ENCODE results near the gene ATP5PD. TPM values are rescaled to one million over a fixed set of nuclear protein-coding genes. Genes with fewer than 3 reads are reported as not detected.
"Not testable (repeated sequence)": the region's sequence is repeated elsewhere in the genome, so short reads cannot be mapped to it uniquely, and the experiment has no call there.

ATP5PD gene
- total RNA-seq, 4 donors from 2014 or later = 167 to 312 (median 272) TPM

DNA sequence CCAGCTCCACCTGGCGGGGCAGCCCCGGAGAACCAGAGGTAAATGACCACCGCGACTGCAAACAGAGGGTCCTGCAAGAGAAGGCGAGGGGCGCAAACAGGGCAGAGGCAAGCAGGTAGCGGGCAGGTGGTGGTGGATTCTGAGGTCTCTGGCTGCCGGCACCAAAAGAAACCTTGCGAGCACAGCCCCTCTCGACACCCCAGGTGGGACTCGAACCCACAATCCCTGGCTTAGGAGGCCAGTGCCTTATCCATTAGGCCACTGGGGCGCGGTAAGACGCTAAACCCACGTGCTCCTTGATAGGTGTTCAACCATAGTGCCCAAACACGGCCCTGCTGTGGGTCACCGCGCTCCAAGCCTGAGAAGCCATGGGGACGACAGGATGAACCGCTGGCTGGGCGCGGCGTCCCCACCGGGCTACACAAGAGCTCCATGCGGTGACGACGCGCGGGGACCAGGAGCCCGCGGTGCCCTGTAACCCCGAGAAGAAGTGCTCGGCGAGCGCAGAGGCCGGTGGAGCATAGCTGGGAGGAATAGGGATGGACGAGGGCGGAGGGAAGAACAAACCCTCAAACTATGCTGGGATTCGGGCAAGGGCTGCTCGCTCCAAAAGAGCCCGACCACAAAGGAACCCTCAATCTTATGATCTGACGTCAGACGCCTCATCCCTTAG, 12.4 kb downstream of the ATP5PD start:
- peaks cover 17% of the 10 kb centered on the region for H3K36me3 ChIP-seq
- H3K9me3 ChIP-seq = no peaks in the 10 kb centered on the region
- H3K4me1 ChIP-seq = peaks cover 46% of the 10 kb centered on the region
- WGBS = 7% methylated on average over 14 of the region's 43 CpGs
- DNase-seq (ENCODE audit: low spot score in 2 of 2) = peak; percentile 90 to 92
- TF ChIP-seq POLR2AphosphoS5 (IDR thresholded peaks at IDR 0.05) (peak in 1 of 3 donors; percentile 34), POLR2A (IDR thresholded peaks at IDR 0.05) (no peak)
- peak overlapping the region; percentile 59 for H3K4me3 ChIP-seq
- H3K27me3 ChIP-seq = no peaks in the 10 kb centered on the region
- peak overlapping the region; percentile 85 for H3K27ac ChIP-seq

DNA sequence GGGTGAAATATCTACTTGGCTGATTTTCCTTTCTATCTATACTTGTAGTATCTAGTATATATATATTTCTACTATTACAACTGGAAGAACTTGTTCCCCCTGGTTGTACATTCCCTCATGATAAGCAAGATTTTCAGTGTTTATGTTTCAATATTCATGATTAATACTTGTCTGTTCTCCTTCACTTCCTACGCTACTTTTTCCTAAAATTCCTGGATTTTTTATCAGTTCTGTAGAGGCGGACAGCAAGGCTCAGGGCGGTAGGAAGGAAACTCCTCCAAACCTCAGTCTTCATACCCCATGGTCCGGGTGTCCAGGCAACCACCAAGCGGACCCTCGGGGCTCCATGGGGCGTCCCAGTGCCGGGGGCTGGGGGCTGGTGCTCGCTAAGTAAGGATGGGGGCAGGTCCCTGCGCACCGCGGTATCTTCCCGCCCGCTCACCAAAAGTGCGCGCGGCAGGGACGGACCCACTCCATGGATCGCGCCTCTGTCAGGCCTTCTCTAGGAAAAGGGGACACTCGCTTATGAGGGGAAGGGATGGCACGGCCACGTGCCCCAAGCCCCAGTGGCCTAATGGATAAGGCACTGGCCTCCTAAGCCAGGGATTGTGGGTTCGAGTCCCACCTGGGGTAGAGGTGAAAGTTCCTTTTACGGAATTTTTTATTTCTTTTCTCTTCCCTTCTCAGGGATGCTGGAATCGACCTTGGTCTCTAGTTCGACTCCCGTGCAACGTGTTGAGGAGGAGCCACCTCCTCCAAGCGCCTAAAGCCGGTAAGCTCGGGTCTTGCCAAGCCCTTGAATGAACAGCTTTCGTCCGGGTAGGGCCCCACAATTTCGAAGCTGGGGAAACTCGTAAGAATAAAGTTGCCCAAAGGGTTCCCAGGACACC, 13.2 kb downstream of the ATP5PD start:
- H3K36me3 ChIP-seq = peaks cover 9% of the 10 kb centered on the region
- peak; percentile 95 to 96 for DNase-seq (ENCODE audit: low spot score in 2 of 2)
- H3K4me1 ChIP-seq = peaks cover 46% of the 10 kb centered on the region
- H3K4me3 ChIP-seq = peak overlapping the region; percentile 59
- TF ChIP-seq POLR2AphosphoS5 (IDR thresholded peaks at IDR 0.05) = peak in 2 of 3 donors; percentile 84 to 85
- TF ChIP-seq, protein P1, sequence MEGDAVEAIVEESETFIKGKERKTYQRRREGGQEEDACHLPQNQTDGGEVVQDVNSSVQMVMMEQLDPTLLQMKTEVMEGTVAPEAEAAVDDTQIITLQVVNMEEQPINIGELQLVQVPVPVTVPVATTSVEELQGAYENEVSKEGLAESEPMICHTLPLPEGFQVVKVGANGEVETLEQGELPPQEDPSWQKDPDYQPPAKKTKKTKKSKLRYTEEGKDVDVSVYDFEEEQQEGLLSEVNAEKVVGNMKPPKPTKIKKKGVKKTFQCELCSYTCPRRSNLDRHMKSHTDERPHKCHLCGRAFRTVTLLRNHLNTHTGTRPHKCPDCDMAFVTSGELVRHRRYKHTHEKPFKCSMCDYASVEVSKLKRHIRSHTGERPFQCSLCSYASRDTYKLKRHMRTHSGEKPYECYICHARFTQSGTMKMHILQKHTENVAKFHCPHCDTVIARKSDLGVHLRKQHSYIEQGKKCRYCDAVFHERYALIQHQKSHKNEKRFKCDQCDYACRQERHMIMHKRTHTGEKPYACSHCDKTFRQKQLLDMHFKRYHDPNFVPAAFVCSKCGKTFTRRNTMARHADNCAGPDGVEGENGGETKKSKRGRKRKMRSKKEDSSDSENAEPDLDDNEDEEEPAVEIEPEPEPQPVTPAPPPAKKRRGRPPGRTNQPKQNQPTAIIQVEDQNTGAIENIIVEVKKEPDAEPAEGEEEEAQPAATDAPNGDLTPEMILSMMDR (IDR thresholded peaks at IDR 0.05) = no peak
- no peak for TF ChIP-seq POLR2A (IDR thresholded peaks at IDR 0.05)
- H3K27me3 ChIP-seq = no peaks in the 10 kb centered on the region
- peak overlapping the region; percentile 85 for H3K27ac ChIP-seq
- no peaks in the 10 kb centered on the region for H3K9me3 ChIP-seq
- WGBS = under 1% methylated on average over 31 of the region's 36 CpGs

DNA sequence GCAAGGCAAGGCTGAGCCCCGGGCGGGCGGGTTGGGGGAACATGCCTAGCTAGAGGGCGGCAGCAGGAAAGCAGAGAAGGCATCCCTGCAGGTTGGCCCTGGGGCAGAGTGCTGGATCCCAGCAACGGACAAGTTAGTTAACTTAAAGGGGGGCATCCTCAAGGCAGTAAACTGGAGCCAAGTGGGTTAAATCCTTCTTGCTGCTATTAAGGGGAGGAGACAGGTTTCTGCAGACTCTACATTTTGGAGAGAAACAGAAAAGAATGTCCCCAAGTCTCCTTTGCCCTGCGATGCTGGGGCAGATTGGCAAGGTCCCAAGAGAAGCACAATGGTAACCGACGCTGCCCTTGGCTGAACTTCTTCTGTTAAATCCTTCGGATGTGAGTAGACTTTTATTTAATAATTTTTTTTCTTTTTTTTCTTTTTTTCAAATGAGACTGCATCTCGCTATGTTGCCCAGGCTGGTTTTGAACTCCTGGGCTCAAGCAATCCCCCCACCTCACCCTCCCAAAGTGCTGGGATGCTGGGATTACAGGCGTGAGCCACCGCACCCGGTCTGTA, 14.0 kb downstream of the ATP5PD start:
- TF ChIP-seq, protein P1 (IDR thresholded peaks at IDR 0.05) = no peak
- no peak for TF ChIP-seq EP300 (IDR thresholded peaks at IDR 0.05)
- TF ChIP-seq POLR2A (IDR thresholded peaks at IDR 0.05) = no peak
- no peak for TF ChIP-seq POLR2AphosphoS5 (IDR thresholded peaks at IDR 0.05)
- Histone ChIP-seq H3K4me1 (peaks cover 46% of the 10 kb centered on the region), H3K36me3 (peaks cover 1% of the 10 kb centered on the region), H3K27ac (peak overlapping the region; percentile 85), H3K4me3 (peak overlapping the region; percentile 59), H3K27me3 (no peaks in the 10 kb centered on the region), H3K9me3 (no peaks in the 10 kb centered on the region)
- 2% methylated on average over 13 of the region's 13 CpGs for WGBS
- DNase-seq (ENCODE audit: low spot score in 2 of 2) = no peak

DNA sequence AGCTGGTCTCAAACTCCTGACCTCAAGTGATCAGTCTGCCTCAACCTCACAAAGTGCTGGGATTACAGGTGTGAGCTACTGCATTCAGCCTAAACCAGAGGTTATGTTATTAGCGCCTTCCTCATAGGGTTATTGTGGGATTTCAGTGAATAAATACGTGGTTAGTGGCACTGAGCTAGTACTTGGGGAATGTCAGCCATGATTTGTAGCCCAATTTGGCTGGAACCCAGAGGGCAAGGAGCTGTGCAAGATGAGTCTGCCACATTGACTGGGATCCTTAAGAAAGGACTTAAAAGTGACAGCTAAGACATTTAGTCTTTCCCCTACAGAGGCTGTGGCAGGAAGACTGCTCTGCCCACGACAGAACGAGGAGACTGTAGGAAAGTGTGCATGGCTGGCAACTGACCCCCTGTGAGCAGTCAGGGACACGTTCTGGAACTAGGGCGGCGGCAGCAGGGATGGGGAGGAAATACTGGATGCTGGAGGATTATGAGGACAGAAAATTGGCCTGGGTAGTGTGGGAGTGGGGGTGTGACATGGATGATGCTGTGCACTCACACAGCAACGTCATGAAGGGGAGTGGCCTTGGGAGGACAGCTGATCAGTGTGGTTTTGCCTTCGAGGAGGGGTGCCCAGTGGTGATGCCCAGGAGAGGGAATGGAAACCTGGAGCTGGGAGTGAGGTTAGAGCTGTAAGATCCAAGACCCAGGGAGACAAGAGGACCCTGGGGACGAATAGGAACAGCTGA, 14.6 kb downstream of the ATP5PD start:
- Histone ChIP-seq H3K9me3 (no peaks in the 10 kb centered on the region), H3K4me3 (peak overlapping the region; percentile 59), H3K36me3 (no peaks in the 10 kb centered on the region), H3K27me3 (no peaks in the 10 kb centered on the region), H3K27ac (peak overlapping the region; percentile 85), H3K4me1 (peaks cover 53% of the 10 kb centered on the region)
- TF ChIP-seq POLR2AphosphoS5 (IDR thresholded peaks at IDR 0.05) (peak in 1 of 3 donors; percentile 22), POLR2A (IDR thresholded peaks at IDR 0.05) (no peak)
- peak; percentile 93 for DNase-seq (ENCODE audit: low spot score in 2 of 2)
- WGBS = 9% methylated on average over 10 of the region's 10 CpGs

GRCh38 chr17:75030161-75030560, 16.6 kb downstream of the ATP5PD start:
- Histone ChIP-seq H3K27me3 (no peaks in the 10 kb centered on the region), H3K9me3 (no peaks in the 10 kb centered on the region), H3K4me3 (no peak overlapping the region), H3K36me3 (no peaks in the 10 kb centered on the region), H3K27ac (no peak overlapping the region), H3K4me1 (peaks cover 45% of the 10 kb centered on the region)
- TF ChIP-seq POLR2A (IDR thresholded peaks at IDR 0.05) (no peak), POLR2AphosphoS5 (IDR thresholded peaks at IDR 0.05) (no peak), EP300 (IDR thresholded peaks at IDR 0.05) (no peak)
- TF ChIP-seq, protein P1 (IDR thresholded peaks at IDR 0.05) = no peak
- no peak for DNase-seq (ENCODE audit: low spot score in 2 of 2)
- 92% methylated on average over 8 of the region's 8 CpGs for WGBS

- 62% methylated on average over 2 of the region's 2 CpGs for WGBS
- DNase-seq (ENCODE audit: low spot score in 2 of 2); H3K27me3 ChIP-seq; H3K9me3 ChIP-seq; H3K4me3 ChIP-seq: not testable (repeated sequence)
- Histone ChIP-seq H3K4me1 (peaks cover 16% of the 10 kb centered on the region), H3K27ac (peak overlapping the region; percentile 4), H3K36me3 (peaks cover 10% of the 10 kb centered on the region)
These were observed 20.1 kb downstream of the ATP5PD start for GRCh38 chr17:75026650-75027049.

- not testable (repeated sequence) for H3K27ac ChIP-seq; DNase-seq (ENCODE audit: low spot score in 2 of 2); H3K9me3 ChIP-seq; H3K27me3 ChIP-seq; H3K4me3 ChIP-seq
- WGBS = 90% methylated on average over 6 of the region's 9 CpGs
- Histone ChIP-seq H3K4me1 (peaks cover 16% of the 10 kb centered on the region), H3K36me3 (peaks cover 23% of the 10 kb centered on the region)
These were observed 21.4 kb downstream of the ATP5PD start for GRCh38 chr17:75025398-75025734.
